Ovary (tissue), 9 donors: ENCODE results near the gene LCN10. TPM values are rescaled to one million over a fixed set of nuclear protein-coding genes. Genes with fewer than 3 reads are reported as not detected.
"Not testable (repeated sequence)": the region's sequence is repeated elsewhere in the genome, so short reads cannot be mapped to it uniquely, and the experiment has no call there.

ENCODE experiments used
- DNase-seq, 5 donors: peaks; one replicate each; pipeline ENCODE4 v3.0.0-alpha.2; 2019 to 2020
- H3K27ac ChIP-seq, 2 donors: fragments of 200-600 bp; one replicate each; pipeline versions ENCODE4 v1.5.1 to v1.8.0; 2019 to 2022
- H3K27me3 ChIP-seq: fragments of 200-600 bp; one replicate; pipeline ENCODE4 v1.8.0; 2022
- H3K36me3 ChIP-seq: fragments of 200-600 bp; sonication (generic); one replicate; pipeline ENCODE4 v1.5.1; 2019
- H3K4me1 ChIP-seq: one replicate; pipeline ENCODE4 v1.8.1; 2013; ENCODE audit warnings: mild to moderate bottlenecking, moderate library complexity; ENCODE audit not compliant: insufficient read depth
- H3K4me3 ChIP-seq: fragments of 200-600 bp; sonication (generic); one replicate; pipeline ENCODE4 v1.5.1; 2017
- H3K9me3 ChIP-seq, 2 donors: fragments of 200-600 bp in 1 of 2; sonication (generic) in 1 of 2; one replicate each; pipeline versions ENCODE4 v1.5.1 to v1.8.1; 2013 to 2019; ENCODE audit warnings: mild to moderate bottlenecking in 1 of 2, moderate library complexity in 1 of 2
- CTCF ChIP-seq, 3 donors: fragments of 450-650 bp in 2 of 3; fragments of 200-600 bp in 1 of 3; IDR thresholded peaks; one replicate each; pipeline versions ENCODE4 v1.5.1 to v1.8.0; 2016 to 2022; ENCODE audit warnings: antibody characterized with exemption in 3 of 3, mild to moderate bottlenecking in 1 of 3
- EP300 ChIP-seq: sonication (generic); formaldehyde crosslinking; IDR thresholded peaks from one replicate; pipeline ENCODE4 v1.6.1; 2017; ENCODE audit warnings: antibody characterized with exemption
- POLR2A ChIP-seq: fragments of 450-650 bp; IDR thresholded peaks from one replicate; pipeline ENCODE4 v1.6.1; 2017; ENCODE audit warnings: antibody characterized with exemption, mild to moderate bottlenecking, moderate library complexity
- WGBS, 3 donors: extraction: QIAGEN DNeasy Blood & Tissue Kit in 1 of 3; methylation state at CpG; one replicate each; pipeline versions ENCODE4 v1.1.5 to v1.1.7; 2013 to 2017; 5-methylcytosine and 5-hydroxymethylcytosine counted together
- intact Hi-C, 4 donors: fragments of 100-400 bp; cut with DNase I; formaldehyde crosslinking; loops; one replicate each; pipeline versions ENCODE4 v1.11.0 to v1.15.1; 2022 to 2023
- polyA plus RNA-seq, 2 donors: library from polyadenylated mRNA; stranded (reverse); fragments of 200-250 nt in 1 of 2; fragments of 350-450 nt in 1 of 2; fragmentation: Illumina TruSeq in 1 of 2; extraction: RNeasy Lipid Tissue Mini Kit (QIAGEN cat#74804) in 1 of 2; gene quantifications; one replicate each; pipeline ENCODE4 v1.2.3, GENCODE V29; 2013 to 2014
- total RNA-seq, 7 donors: library from RNA; depleted of rRNA in 2 of 7; stranded (reverse); fragments of >200 nt in 2 of 7; fragmentation: NEBNext Ultra II Directional in 3 of 7; extraction: Animal tissue kit (Norgen Biotek cat#: 25700) in 3 of 7; gene quantifications; one replicate each; pipeline versions ENCODE4 v1.1.0 to v1.2.4, GENCODE V29; 2016 to 2023
- donor health status: DM: no; HTN: no; CAD: no; lungs with moderate emphysema.
- donor health status: DM: no; HTN: no; CAD: no.
- donor health status: Bipolar disorder and iron deficiency.
- donor health status: DM: yes; HTN: yes; CAD: no.
- donor health status: DM: no; HTN: no; CAD: no.
- donor health status: DM: yes; HTN: yes; CAD: no.

The LCN10 gene
- total and polyA plus RNA-seq, 9 donors = 1.4 to 45.4 (median 4.5) TPM

DNA sequence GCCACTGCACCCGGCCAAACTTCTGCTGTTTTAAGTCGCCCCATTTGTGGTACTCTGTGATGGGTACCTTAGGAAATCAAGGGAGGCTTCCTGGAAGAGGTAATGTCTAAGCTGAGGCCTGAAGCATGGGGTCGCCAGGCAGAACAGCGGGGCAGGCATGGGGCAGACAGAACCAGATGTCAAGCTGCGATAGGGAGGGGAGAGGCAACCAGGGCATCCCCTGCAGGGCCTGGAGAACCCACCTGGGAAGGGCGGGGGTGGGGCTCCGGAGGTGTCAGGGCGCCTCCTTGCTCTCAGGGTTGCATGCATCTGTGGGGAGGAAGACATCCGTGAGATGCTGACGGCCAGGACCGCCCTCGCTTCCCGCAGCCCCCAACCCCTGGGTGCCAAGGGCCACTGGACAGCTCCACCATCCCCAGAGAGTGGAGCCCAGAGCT, 18.8 kb upstream of the LCN10 start:
- TF ChIP-seq CTCF (IDR thresholded peaks at IDR 0.05) (no peak), POLR2A (no peak), EP300 (no peak)
- no peaks in the 10 kb centered on the region for H3K27me3 ChIP-seq
- 71 to 74% (median 73%) methylated on average over 12 to 13 of the region's 13 CpGs for WGBS, 3 donors
- H3K4me1 ChIP-seq = no peaks in the 10 kb centered on the region
- no peak overlapping the region for H3K27ac ChIP-seq
- DNase-seq = peak in 1 of 5 donors; percentile 25
- H3K4me3 ChIP-seq = no peak overlapping the region
- H3K36me3 ChIP-seq = no peaks in the 10 kb centered on the region
- H3K9me3 ChIP-seq = no peaks in the 10 kb centered on the region
- intact Hi-C loops = no loop called here

DNA sequence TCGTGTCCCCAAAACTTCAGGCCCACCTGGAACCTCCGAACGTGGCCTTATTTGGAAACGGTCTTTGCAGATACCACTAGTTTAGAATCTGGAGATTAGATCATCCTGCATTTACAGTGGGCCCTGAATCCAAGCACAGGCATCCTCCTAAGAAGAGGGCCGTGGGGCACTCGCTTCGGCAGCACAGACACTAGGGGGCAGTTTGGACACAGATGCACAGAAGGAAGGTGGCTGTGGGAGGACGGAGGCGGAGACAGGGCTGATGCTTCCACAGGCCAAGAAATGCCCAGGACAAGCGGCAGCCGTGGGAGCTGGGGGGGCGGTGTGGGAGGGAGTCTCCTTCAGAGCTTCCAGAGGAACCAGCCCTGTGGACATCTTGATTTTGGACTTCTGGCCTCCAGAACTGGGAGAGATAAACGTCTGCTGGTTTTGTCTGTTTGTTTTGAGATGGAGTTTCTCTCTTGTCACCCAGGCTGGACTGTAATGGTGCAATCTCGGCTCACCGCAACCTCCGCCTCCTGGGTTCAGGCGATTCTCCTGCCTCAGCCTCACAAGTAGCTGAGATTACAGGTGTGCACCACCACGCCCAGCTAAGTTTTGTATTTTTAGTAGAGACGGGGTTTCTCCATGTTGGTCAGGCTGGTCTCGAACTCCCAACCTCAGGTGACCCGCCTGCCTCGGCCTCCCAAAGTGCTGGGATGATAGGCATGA, 18.2 kb upstream of the LCN10 start:
- H3K4me3 ChIP-seq, H3K27ac ChIP-seq, H3K27me3 ChIP-seq, H3K4me1 ChIP-seq, H3K36me3 ChIP-seq, intact Hi-C loops, H3K9me3 ChIP-seq: not testable (repeated sequence)
- 32 to 39% (median 36%) methylated on average over 22 of the region's 22 CpGs for WGBS, 3 donors
- peak in 1 of 5 donors; percentile 53 for DNase-seq

GRCh38 chr9:136760424-136760823, 17.7 kb upstream of the LCN10 start:
- H3K27ac ChIP-seq = no peak overlapping the region
- 76 to 77% (median 76%) methylated on average over 24 to 25 of the region's 25 CpGs for WGBS, 3 donors
- intact Hi-C loops = no loop called here
- no peaks in the 10 kb centered on the region for H3K36me3 ChIP-seq
- no peaks in the 10 kb centered on the region for H3K4me1 ChIP-seq
- DNase-seq = peak in 1 of 5 donors; percentile 21
- H3K9me3 ChIP-seq = no peaks in the 10 kb centered on the region
- H3K27me3 ChIP-seq = no peaks in the 10 kb centered on the region
- TF ChIP-seq POLR2A (no peak), CTCF (IDR thresholded peaks at IDR 0.05) (no peak), EP300 (no peak)
- H3K4me3 ChIP-seq = no peak overlapping the region

- intact Hi-C loops = no loop called here
- 82 to 85% (median 84%) methylated on average over 26 to 27 of the region's 27 CpGs for WGBS, 3 donors
These were observed 16.9 kb upstream of the LCN10 start for GRCh38 chr9:136759436-136760325.

More at GRCh38 chr9:136759436-136760325, 16.9 kb upstream of the LCN10 start:
- Histone ChIP-seq H3K4me1 (no peaks in the 10 kb centered on the region), H3K27ac (no peak overlapping the region), H3K9me3 (no peaks in the 10 kb centered on the region), H3K36me3 (no peaks in the 10 kb centered on the region), H3K4me3 (no peak overlapping the region), H3K27me3 (no peaks in the 10 kb centered on the region)
- peak in 1 of 5 donors; percentile 28 for DNase-seq
- TF ChIP-seq EP300 = no peak
- no peak for TF ChIP-seq CTCF (IDR thresholded peaks at IDR 0.05)
- TF ChIP-seq POLR2A = no peak
